Fibroblast of lung (primary cell): ENCODE results near the gene CKMT1A. TPM values are rescaled to one million over a fixed set of nuclear protein-coding genes. Genes with fewer than 3 reads are reported as not detected.
"Not testable (repeated sequence)": the region's sequence is repeated elsewhere in the genome, so short reads cannot be mapped to it uniquely, and the experiment has no call there.

Experiments used
- DNase-seq, 2 donors: peaks; one replicate each; pipeline versions ENCODE4 v3.0.0 to v3.0.0-alpha.2; 2010; ENCODE audit warnings: low read depth in 2 of 2
- H2AFZ ChIP-seq: 2 replicates; pipeline ENCODE4 v1.5.1; 2012; ENCODE audit warnings: low read length, control low read depth, inconsistent platforms
- H3K27ac ChIP-seq: 2 replicates; pipeline ENCODE4 v1.5.1; 2011; ENCODE audit warnings: low read length, control low read depth; ENCODE audit not compliant: insufficient read depth
- H3K27me3 ChIP-seq: 2 replicates; pipeline ENCODE4 v1.5.1; 2011; ENCODE audit warnings: mild to moderate bottlenecking, low read length; ENCODE audit not compliant: control insufficient read depth, insufficient read depth
- H3K36me3 ChIP-seq: 2 replicates; pipeline ENCODE4 v1.5.1; 2011; ENCODE audit warnings: low read length; ENCODE audit not compliant: control insufficient read depth, insufficient read depth
- H3K4me1 ChIP-seq: 2 replicates; pipeline ENCODE4 v1.5.1; 2011; ENCODE audit warnings: low read length; ENCODE audit not compliant: control insufficient read depth, insufficient read depth; ENCODE audit errors: extremely low read depth
- H3K4me2 ChIP-seq: 2 replicates; pipeline ENCODE4 v1.5.1; 2011; ENCODE audit warnings: low read length, control low read depth; ENCODE audit not compliant: insufficient read depth; ENCODE audit errors: extremely low read depth
- H3K4me3 ChIP-seq, 4 experiments: fragments of 200-600 bp in 1 of 4; sonication (generic) in 1 of 4; replicated peaks in 1 of 4; 2 replicates each; pipeline ENCODE4 v1.5.1; 2011 to 2016; ENCODE audit warnings: low read length in 4 of 4, low read depth in 3 of 4, mild to moderate bottlenecking in 3 of 4, control low read depth in 2 of 4, inconsistent platforms in 1 of 4, mixed read lengths in 1 of 4; ENCODE audit not compliant: insufficient read depth in 1 of 4; ENCODE audit errors: control extremely low read depth in 1 of 4
- H3K79me2 ChIP-seq: 2 replicates; pipeline ENCODE4 v1.5.1; 2012; ENCODE audit warnings: mild to moderate bottlenecking, low read length, inconsistent platforms; ENCODE audit not compliant: control insufficient read depth, insufficient read depth
- H3K9ac ChIP-seq: 2 replicates; pipeline ENCODE4 v1.5.1; 2011; ENCODE audit warnings: mild to moderate bottlenecking, low read length, control low read depth; ENCODE audit not compliant: insufficient read depth
- H3K9me3 ChIP-seq: 2 replicates; pipeline ENCODE4 v1.5.1; 2012; ENCODE audit warnings: low read depth, low read length; ENCODE audit not compliant: control insufficient read depth, insufficient read depth
- H4K20me1 ChIP-seq: 2 replicates; pipeline ENCODE4 v1.5.1; 2011; ENCODE audit warnings: low read length; ENCODE audit not compliant: control insufficient read depth, insufficient read depth; ENCODE audit errors: extremely low read depth
- CTCF ChIP-seq, 2 donors: IDR thresholded peaks in 1 of 2; conservative IDR thresholded peaks in 1 of 2; 1 replicate in 1 of 2; 2 replicates in 1 of 2; pipeline ENCODE4 v1.5.1; 2011 to 2012; ENCODE audit warnings: low read length in 2 of 2, control low read depth in 1 of 2, inconsistent platforms in 1 of 2, low read depth in 1 of 2, mild to moderate bottlenecking in 1 of 2
- EZH2 ChIP-seq: IDR thresholded peaks from 2 replicates; pipeline ENCODE4 v1.5.1; 2012; ENCODE audit warnings: low read length, control low read depth, mild to moderate bottlenecking; ENCODE audit errors: missing control alignments
- polyA plus RNA-seq, 2 donors: library from polyadenylated mRNA; depleted of rRNA in 1 of 2; stranded (reverse) in 1 of 2; unstranded in 1 of 2; fragments of >200 nt; gene quantifications; 2 replicates each; pipeline ENCODE4 v1.2.1, GENCODE V29; 2011 to 2012; ENCODE audit warnings: missing spikeins in 1 of 2
- total RNA-seq: library from RNA; depleted of rRNA; stranded (reverse); fragments of >200 nt; gene quantifications from 2 replicates; pipeline ENCODE4 v1.2.1, GENCODE V29; 2014

The CKMT1A gene
- total and polyA plus RNA-seq, 2 donors (not counting 1 experiment from before 2014, with no cell fraction given), result 0.03 TPM; not detected in 1

- not testable (repeated sequence) for H3K27me3 ChIP-seq, H3K36me3 ChIP-seq, H3K4me1 ChIP-seq, H2AFZ ChIP-seq, H4K20me1 ChIP-seq, H3K9me3 ChIP-seq
- H3K79me2 ChIP-seq, result peaks cover 52% of the 10 kb centered on the region
- peak overlapping the region; percentile 17 for H3K4me2 ChIP-seq
- H3K27ac ChIP-seq, result peak overlapping the region; percentile 96
- DNase-seq, result peak; percentile 42 to 57
- H3K9ac ChIP-seq, result peak overlapping the region; percentile 97
- peak overlapping the region; percentile 62 to 94 (median 82) for H3K4me3 ChIP-seq
These were observed 53.2 kb downstream of the CKMT1A start for GRCh38 chr15:43746903-43747309.

- H4K20me1 ChIP-seq, result no peaks in the 10 kb centered on the region
- peak; percentile 15 to 36 for DNase-seq
- H3K4me1 ChIP-seq, result no peaks in the 10 kb centered on the region
- no peak overlapping the region for H3K9ac ChIP-seq
- H3K27me3 ChIP-seq, result no peaks in the 10 kb centered on the region
- peaks cover 67% of the 10 kb centered on the region for H3K79me2 ChIP-seq
- no peak overlapping the region for H3K27ac ChIP-seq
- TF ChIP-seq EZH2, result no peak
- TF ChIP-seq CTCF (conservative IDR thresholded peaks at IDR 0.05 in 1 of 2, IDR thresholded peaks at IDR 0.05 in 1 of 2; ENCODE audit: low read depth in 1 of 2, low read length in 2 of 2), result no peak
- H3K9me3 ChIP-seq, result no peaks in the 10 kb centered on the region
- H3K4me2 ChIP-seq, result peak overlapping the region; percentile 44
- H3K4me3 ChIP-seq, result peak overlapping the region; percentile 62 to 94 (median 82)
- peaks cover 1% of the 10 kb centered on the region for H3K36me3 ChIP-seq
- no peak overlapping the region for H2AFZ ChIP-seq
These were observed 54.7 kb downstream of the CKMT1A start for GRCh38 chr15:43748376-43748775.

Other genes with a start within 250 kb of the CKMT1A start
- 79.9 and 132 TPM in 2 replicates for gene TP53BP1, start 200.7 kb upstream of the CKMT1A start, total RNA-seq
- gene TP53BP1, start 200.7 kb upstream of the CKMT1A start, polyA plus RNA-seq, result 38.8 and 39.8 TPM in 2 replicates
- 70.4 and 201 TPM in 2 replicates for gene MAP1A, start 176.3 kb upstream of the CKMT1A start, total RNA-seq
- 51.2 and 66.1 TPM in 2 replicates for gene MAP1A, start 176.3 kb upstream of the CKMT1A start, polyA plus RNA-seq
- 27.0 and 40.8 TPM in 2 replicates for gene PPIP5K1, start 103.7 kb upstream of the CKMT1A start, total RNA-seq
- gene PPIP5K1, start 103.7 kb upstream of the CKMT1A start, polyA plus RNA-seq, result 19.6 and 21.2 TPM in 2 replicates
- gene CKMT1B, start 99.8 kb upstream of the CKMT1A start, total RNA-seq, result not detected in 2 replicates
- gene CKMT1B, start 99.8 kb upstream of the CKMT1A start, polyA plus RNA-seq, result 0.03 TPM in 1 of 2 replicates, not detected in the other
- gene STRC, start 75.1 kb upstream of the CKMT1A start, total RNA-seq, result under 0.01 and 0.17 TPM in 2 replicates
- not detected in 2 replicates for gene STRC, start 75.1 kb upstream of the CKMT1A start, polyA plus RNA-seq
- gene CATSPER2, start 45.0 kb upstream of the CKMT1A start, total RNA-seq, result 1.0 and 2.3 TPM in 2 replicates
- gene CATSPER2, start 45.0 kb upstream of the CKMT1A start, polyA plus RNA-seq, result 0.84 and 0.85 TPM in 2 replicates
- 89.1 and 120 TPM in 2 replicates for gene PDIA3, start 52.6 kb downstream of the CKMT1A start, total RNA-seq
- gene PDIA3, start 52.6 kb downstream of the CKMT1A start, polyA plus RNA-seq, result 359 and 528 TPM in 2 replicates
- gene ELL3, start 83.1 kb downstream of the CKMT1A start, total RNA-seq, result 6.7 and 10.1 TPM in 2 replicates
- 0.86 and 1.5 TPM in 2 replicates for gene ELL3, start 83.1 kb downstream of the CKMT1A start, polyA plus RNA-seq
- 371 and 422 TPM in 2 replicates for gene SERF2, start 98.5 kb downstream of the CKMT1A start, total RNA-seq
- 1,159 and 1,227 TPM in 2 replicates for gene SERF2, start 98.5 kb downstream of the CKMT1A start, polyA plus RNA-seq
- under 0.01 and 0.17 TPM in 2 replicates for gene SERINC4, start 106.4 kb downstream of the CKMT1A start, total RNA-seq
- 0.06 and 0.08 TPM in 2 replicates for gene SERINC4, start 106.4 kb downstream of the CKMT1A start, polyA plus RNA-seq
- 8.6 and 9.2 TPM in 2 replicates for gene HYPK, start 106.7 kb downstream of the CKMT1A start, total RNA-seq
- 8.7 and 12.8 TPM in 2 replicates for gene HYPK, start 106.7 kb downstream of the CKMT1A start, polyA plus RNA-seq
- 28.4 and 31.1 TPM in 2 replicates for gene MFAP1, start 130.8 kb downstream of the CKMT1A start, total RNA-seq
- 41.4 and 45.0 TPM in 2 replicates for gene MFAP1, start 130.8 kb downstream of the CKMT1A start, polyA plus RNA-seq
- 4.6 and 5.8 TPM in 2 replicates for gene WDR76, start 133.1 kb downstream of the CKMT1A start, total RNA-seq
- gene WDR76, start 133.1 kb downstream of the CKMT1A start, polyA plus RNA-seq, result 11.6 and 22.4 TPM in 2 replicates